Adipose tissue (tissue), 3 donors: ENCODE results near the gene CDK14. TPM values are rescaled to one million over a fixed set of nuclear protein-coding genes. Genes with fewer than 3 reads are reported as not detected.
"Not testable (repeated sequence)": the region's sequence is repeated elsewhere in the genome, so short reads cannot be mapped to it uniquely, and the experiment has no call there.

Experiments
- H3K27ac ChIP-seq: one replicate; pipeline ENCODE4 v1.5.1; 2013; ENCODE audit warnings: low read depth, low read length
- WGBS, 3 donors: extraction: QIAGEN DNeasy Blood & Tissue Kit; methylation state at CpG; one replicate each; pipeline ENCODE4 v1.1.7; 2013; 5-methylcytosine and 5-hydroxymethylcytosine counted together
- polyA plus RNA-seq, 3 donors: library from polyadenylated mRNA; stranded (reverse); fragments of 200-250 nt; gene quantifications; one replicate each; pipeline ENCODE4 v1.2.3, GENCODE V29; 2013
- donor health status: healthy with polysubstance abuse.
- donor health status: Bipolar disorder and iron deficiency.
- donor health status: healthy.

CDK14 gene
- polyA plus RNA-seq, 3 donors, result 4.5 to 14.7 (median 5.2) TPM

GRCh38 chr7:90727412-90727811, 131.3 kb downstream of the CDK14 start:
- H3K27ac ChIP-seq, result no peak overlapping the region

- WGBS, 3 donors, result 89 to 98% (median 93%) methylated on average over 2 of the region's 2 CpGs
- H3K27ac ChIP-seq, result no peak overlapping the region
Observed at GRCh38 chr7:90728568-90728967, 132.4 kb downstream of the CDK14 start.

- WGBS, 3 donors, result 89 to 92% (median 90%) methylated on average over 20 of the region's 20 CpGs
- not testable (repeated sequence) for H3K27ac ChIP-seq
Observed at GRCh38 chr7:90735611-90736280, 139.6 kb downstream of the CDK14 start.

- H3K27ac ChIP-seq, result no peak overlapping the region
- WGBS, 3 donors, result 70 to 89% (median 72%) methylated on average over 2 of the region's 2 CpGs
Observed at GRCh38 chr7:90736316-90736715, 140.2 kb downstream of the CDK14 start.

GRCh38 chr7:90736968-90737939, 141.1 kb downstream of the CDK14 start:
- 81 to 94% (median 85%) methylated on average over 4 of the region's 4 CpGs for WGBS, 3 donors
- H3K27ac ChIP-seq, result no peak overlapping the region

- H3K27ac ChIP-seq, result no peak overlapping the region
- 87 to 94% (median 93%) methylated on average over 3 of the region's 3 CpGs for WGBS, 3 donors
Observed at GRCh38 chr7:90738249-90738648, 142.1 kb downstream of the CDK14 start.

GRCh38 chr7:90739716-90740115, 143.6 kb downstream of the CDK14 start:
- 78 to 88% (median 84%) methylated on average over 2 of the region's 2 CpGs for WGBS, 3 donors
- H3K27ac ChIP-seq, result no peak overlapping the region

GRCh38 chr7:90740386-90740785, 144.3 kb downstream of the CDK14 start:
- WGBS, 3 donors, result 82 to 94% (median 88%) methylated on average over 3 of the region's 3 CpGs
- H3K27ac ChIP-seq, result no peak overlapping the region

GRCh38 chr7:90743626-90744025, 147.5 kb downstream of the CDK14 start:
- no peak overlapping the region for H3K27ac ChIP-seq
- WGBS, 3 donors, result 49 to 54% (median 54%) methylated on average over 1 of the region's 1 CpG

GRCh38 chr7:90747516-90747915, 151.4 kb downstream of the CDK14 start:
- no peak overlapping the region for H3K27ac ChIP-seq
- WGBS, 3 donors, result 73 to 87% (median 73%) methylated on average over 1 of the region's 1 CpG

GRCh38 chr7:90749262-90749661, 153.1 kb downstream of the CDK14 start:
- H3K27ac ChIP-seq, result no peak overlapping the region

- 40 to 69% (median 58%) methylated on average over 1 of the region's 1 CpG for WGBS, 3 donors
- no peak overlapping the region for H3K27ac ChIP-seq
Observed at GRCh38 chr7:90749774-90750173, 153.7 kb downstream of the CDK14 start.

- H3K27ac ChIP-seq, result no peak overlapping the region
- 59 to 95% (median 88%) methylated on average over 1 of the region's 1 CpG for WGBS, 3 donors
Observed at GRCh38 chr7:90751595-90751994, 155.5 kb downstream of the CDK14 start.

- no peak overlapping the region for H3K27ac ChIP-seq
- WGBS, 3 donors, result 92 to 100% (median 97%) methylated on average over 1 of the region's 1 CpG
Observed at GRCh38 chr7:90752051-90752450, 155.9 kb downstream of the CDK14 start.

GRCh38 chr7:90755041-90755440, 158.9 kb downstream of the CDK14 start:
- H3K27ac ChIP-seq, result no peak overlapping the region
- WGBS, 3 donors, result 81 to 93% (median 90%) methylated on average over 3 of the region's 3 CpGs

GRCh38 chr7:90756366-90756765, 160.2 kb downstream of the CDK14 start:
- H3K27ac ChIP-seq, result no peak overlapping the region
- 91 to 100% (median 94%) methylated on average over 1 of the region's 1 CpG for WGBS, 3 donors

GRCh38 chr7:90757565-90757950, 161.4 kb downstream of the CDK14 start:
- not testable (repeated sequence) for H3K27ac ChIP-seq
- 93 to 96% (median 95%) methylated on average over 9 of the region's 9 CpGs for WGBS, 3 donors

- no peak overlapping the region for H3K27ac ChIP-seq
- WGBS, 3 donors, result 90 to 93% (median 92%) methylated on average over 6 of the region's 6 CpGs
Observed at GRCh38 chr7:90758933-90759562, 162.9 kb downstream of the CDK14 start.

GRCh38 chr7:90759710-90760109, 163.6 kb downstream of the CDK14 start:
- no peak overlapping the region for H3K27ac ChIP-seq
